Ishikawa (cell line): ENCODE data around the gene SGK2.

Experiments
- CEBPB ChIP-seq: IDR thresholded peaks from 2 replicates; pipeline ENCODE4 v1.6.1; 2012
- CREB1 ChIP-seq: IDR thresholded peaks from 2 replicates; pipeline ENCODE4 v1.6.1; 2012; ENCODE audit warnings: low read depth
- EGR1 ChIP-seq: IDR thresholded peaks from 2 replicates; pipeline ENCODE4 v1.6.1; 2012
- EP300 ChIP-seq: IDR thresholded peaks from 2 replicates; pipeline ENCODE4 v1.6.1; 2012; ENCODE audit warnings: borderline replicate concordance
- FOXM1 ChIP-seq: IDR thresholded peaks from 2 replicates; pipeline ENCODE4 v1.6.1; 2012; ENCODE audit warnings: low read depth, borderline replicate concordance
- NFIC ChIP-seq: IDR thresholded peaks from 2 replicates; pipeline ENCODE4 v1.6.1; 2012
- RAD21 ChIP-seq: IDR thresholded peaks from 2 replicates; pipeline ENCODE4 v1.6.1; 2012; ENCODE audit warnings: low read depth
- TAF1 ChIP-seq: IDR thresholded peaks from 2 replicates; pipeline ENCODE4 v1.6.1; 2012; ENCODE audit warnings: low read depth, mild to moderate bottlenecking
- TCF12 ChIP-seq: IDR thresholded peaks from 2 replicates; pipeline ENCODE4 v1.6.1; 2012; ENCODE audit warnings: low read depth
- TEAD4 ChIP-seq: IDR thresholded peaks from 2 replicates; pipeline ENCODE4 v1.6.1; 2012
- YY1 ChIP-seq: IDR thresholded peaks from 2 replicates; pipeline ENCODE4 v1.6.1; 2012; ENCODE audit warnings: low read depth
- ZBTB7A ChIP-seq: IDR thresholded peaks from 2 replicates; pipeline ENCODE4 v1.6.1; 2012; ENCODE audit warnings: low read depth
- TF ChIP-seq, protein P1 (sequence below): IDR thresholded peaks from 2 replicates; pipeline ENCODE4 v1.6.1; 2012
- TF ChIP-seq, protein P2 (sequence below): IDR thresholded peaks from 2 replicates; pipeline ENCODE4 v1.6.1; 2012
- TF ChIP-seq, protein P3 (sequence below): IDR thresholded peaks from 2 replicates; pipeline ENCODE4 v1.6.1; 2012; ENCODE audit warnings: low read depth, mild to moderate bottlenecking

Gene SGK2

DNA sequence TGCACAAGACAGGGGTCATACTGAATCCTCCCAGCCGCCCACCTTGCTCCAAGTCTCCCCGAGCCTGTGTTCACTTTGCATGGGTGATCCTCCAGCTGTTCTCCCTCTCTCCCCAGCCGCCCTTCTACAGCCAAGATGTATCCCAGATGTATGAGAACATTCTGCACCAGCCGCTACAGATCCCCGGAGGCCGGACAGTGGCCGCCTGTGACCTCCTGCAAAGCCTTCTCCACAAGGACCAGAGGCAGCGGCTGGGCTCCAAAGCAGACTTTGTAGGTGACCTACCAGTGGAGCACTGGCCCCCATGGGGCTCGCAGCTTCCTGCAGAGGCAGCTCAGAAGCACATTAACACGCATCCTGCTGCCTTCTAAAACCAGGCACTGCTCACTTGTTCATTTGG lies 17.3 kb downstream of the SGK2 start:
- TF ChIP-seq FOXM1: no peak
- TF ChIP-seq NFIC: no peak
- no peak for TF ChIP-seq YY1
- no peak for TF ChIP-seq RAD21
- no peak for TF ChIP-seq TEAD4
- no peak for TF ChIP-seq ZBTB7A
- no peak for TF ChIP-seq EP300
- TF ChIP-seq EGR1: no peak
- TF ChIP-seq, protein P1, sequence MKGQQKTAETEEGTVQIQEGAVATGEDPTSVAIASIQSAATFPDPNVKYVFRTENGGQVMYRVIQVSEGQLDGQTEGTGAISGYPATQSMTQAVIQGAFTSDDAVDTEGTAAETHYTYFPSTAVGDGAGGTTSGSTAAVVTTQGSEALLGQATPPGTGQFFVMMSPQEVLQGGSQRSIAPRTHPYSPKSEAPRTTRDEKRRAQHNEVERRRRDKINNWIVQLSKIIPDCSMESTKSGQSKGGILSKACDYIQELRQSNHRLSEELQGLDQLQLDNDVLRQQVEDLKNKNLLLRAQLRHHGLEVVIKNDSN: no peak
- TF ChIP-seq TAF1: no peak
- TF ChIP-seq, protein P2, sequence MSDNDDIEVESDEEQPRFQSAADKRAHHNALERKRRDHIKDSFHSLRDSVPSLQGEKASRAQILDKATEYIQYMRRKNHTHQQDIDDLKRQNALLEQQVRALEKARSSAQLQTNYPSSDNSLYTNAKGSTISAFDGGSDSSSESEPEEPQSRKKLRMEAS: no peak
- TF ChIP-seq TCF12: no peak
- TF ChIP-seq, protein P3, sequence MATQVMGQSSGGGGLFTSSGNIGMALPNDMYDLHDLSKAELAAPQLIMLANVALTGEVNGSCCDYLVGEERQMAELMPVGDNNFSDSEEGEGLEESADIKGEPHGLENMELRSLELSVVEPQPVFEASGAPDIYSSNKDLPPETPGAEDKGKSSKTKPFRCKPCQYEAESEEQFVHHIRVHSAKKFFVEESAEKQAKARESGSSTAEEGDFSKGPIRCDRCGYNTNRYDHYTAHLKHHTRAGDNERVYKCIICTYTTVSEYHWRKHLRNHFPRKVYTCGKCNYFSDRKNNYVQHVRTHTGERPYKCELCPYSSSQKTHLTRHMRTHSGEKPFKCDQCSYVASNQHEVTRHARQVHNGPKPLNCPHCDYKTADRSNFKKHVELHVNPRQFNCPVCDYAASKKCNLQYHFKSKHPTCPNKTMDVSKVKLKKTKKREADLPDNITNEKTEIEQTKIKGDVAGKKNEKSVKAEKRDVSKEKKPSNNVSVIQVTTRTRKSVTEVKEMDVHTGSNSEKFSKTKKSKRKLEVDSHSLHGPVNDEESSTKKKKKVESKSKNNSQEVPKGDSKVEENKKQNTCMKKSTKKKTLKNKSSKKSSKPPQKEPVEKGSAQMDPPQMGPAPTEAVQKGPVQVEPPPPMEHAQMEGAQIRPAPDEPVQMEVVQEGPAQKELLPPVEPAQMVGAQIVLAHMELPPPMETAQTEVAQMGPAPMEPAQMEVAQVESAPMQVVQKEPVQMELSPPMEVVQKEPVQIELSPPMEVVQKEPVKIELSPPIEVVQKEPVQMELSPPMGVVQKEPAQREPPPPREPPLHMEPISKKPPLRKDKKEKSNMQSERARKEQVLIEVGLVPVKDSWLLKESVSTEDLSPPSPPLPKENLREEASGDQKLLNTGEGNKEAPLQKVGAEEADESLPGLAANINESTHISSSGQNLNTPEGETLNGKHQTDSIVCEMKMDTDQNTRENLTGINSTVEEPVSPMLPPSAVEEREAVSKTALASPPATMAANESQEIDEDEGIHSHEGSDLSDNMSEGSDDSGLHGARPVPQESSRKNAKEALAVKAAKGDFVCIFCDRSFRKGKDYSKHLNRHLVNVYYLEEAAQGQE: no peak

DNA sequence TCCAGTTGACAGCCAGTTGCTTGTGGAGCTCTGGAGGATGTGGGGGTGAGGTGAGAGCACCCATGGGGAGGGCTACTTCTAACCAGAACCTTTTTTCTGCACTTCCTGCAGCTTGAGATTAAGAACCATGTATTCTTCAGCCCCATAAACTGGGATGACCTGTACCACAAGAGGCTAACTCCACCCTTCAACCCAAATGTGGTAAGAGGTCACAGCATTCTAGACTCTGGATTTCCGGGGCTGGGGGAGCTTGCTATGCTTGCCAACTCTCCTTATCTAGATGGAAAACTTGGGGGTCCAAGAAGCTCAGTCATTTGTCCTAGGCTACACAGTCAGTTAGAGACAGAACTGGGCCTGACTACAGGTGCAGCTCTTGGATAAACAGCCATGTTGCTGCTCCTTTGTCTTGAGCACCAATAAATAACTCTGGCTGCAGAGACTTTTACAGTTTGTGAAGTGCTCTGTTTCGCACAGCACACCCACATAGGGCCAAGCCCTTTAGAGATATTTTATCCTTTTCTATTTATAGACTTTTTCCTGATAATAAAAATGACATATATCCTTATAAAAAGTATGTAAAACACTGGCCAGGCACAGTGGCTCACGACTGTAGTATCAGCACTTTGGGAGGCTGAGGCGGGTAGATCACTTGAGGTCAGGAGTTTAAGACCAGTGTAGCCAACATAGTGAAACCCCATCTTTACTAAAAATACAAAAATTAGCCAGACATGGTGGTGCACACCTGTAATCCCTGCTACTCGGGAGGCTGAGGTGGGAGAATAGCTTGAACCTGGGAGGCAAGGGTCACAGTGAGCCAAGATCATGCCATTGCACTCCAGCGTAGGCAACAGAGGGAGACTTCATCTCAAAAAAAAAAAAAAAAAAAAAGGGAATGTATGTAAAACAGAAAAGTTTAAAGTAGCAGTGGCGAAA lies 21.3 kb downstream of the SGK2 start:
- TF ChIP-seq RAD21: no peak

DNA sequence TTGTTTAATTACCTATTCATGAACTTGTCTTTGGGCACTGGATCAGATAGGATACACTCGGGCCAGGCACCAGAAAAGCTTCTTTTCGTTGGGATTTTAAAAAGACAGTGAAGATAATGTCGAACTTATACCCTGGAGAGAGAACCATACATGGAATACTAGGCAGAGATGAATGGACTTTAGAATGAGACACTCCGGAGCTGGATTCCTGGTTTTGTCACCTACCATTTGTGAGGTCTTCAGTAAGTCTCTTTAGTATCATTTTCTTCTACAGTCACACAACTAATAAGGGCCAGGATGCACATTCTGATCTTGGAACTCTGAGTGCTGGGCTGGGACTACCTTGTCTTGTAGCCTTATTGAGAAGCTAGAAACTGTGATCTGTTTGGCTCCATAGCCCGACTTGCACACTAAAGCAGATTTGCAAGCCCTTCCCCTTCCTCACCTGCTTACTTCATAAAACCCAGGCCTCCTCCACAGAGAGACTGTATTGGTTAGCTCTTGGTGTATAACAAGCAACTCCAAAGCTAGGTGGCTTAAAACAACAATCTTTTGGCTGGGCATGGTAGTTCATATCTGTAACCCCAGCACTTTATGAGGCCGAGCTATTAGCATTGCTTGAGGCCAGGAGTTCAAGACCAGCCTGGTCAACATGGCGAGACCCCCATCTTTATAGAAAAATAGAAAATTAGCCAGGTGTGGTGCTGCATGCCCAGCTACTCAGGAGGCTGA lies 24.5 kb downstream of the SGK2 start:
- TF ChIP-seq NFIC (no peak), EGR1 (no peak), TAF1 (no peak), TEAD4 (no peak), TCF12 (no peak)
- TF ChIP-seq, protein P2: no peak

DNA sequence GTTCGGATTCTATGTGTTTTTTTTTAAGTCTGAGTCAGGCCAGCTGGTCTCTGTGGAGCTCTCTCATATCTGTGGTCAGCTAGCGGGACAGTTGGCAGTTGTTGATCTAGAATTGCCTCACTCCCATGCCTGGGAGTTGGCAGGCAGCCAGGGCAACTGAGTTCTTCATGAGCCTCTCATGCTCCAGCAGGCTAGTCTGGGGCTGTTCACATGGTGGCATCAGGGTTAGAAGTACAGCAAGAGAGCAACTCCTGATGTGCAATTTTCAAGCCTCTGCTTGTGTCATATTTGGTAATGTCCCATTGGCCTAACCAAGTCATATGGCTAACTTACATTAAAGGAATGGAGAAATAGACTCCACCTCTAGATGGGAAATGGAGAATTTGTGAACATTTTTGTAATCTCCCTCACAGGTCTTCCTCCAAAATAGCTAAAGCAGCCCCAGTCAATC lies 25.2 kb downstream of the SGK2 start:
- TF ChIP-seq FOXM1 (no peak), YY1 (no peak), NFIC (peak; percentile 29; the same call in 1 of the 2 replicates)
- TF ChIP-seq, protein P3: no peak

DNA sequence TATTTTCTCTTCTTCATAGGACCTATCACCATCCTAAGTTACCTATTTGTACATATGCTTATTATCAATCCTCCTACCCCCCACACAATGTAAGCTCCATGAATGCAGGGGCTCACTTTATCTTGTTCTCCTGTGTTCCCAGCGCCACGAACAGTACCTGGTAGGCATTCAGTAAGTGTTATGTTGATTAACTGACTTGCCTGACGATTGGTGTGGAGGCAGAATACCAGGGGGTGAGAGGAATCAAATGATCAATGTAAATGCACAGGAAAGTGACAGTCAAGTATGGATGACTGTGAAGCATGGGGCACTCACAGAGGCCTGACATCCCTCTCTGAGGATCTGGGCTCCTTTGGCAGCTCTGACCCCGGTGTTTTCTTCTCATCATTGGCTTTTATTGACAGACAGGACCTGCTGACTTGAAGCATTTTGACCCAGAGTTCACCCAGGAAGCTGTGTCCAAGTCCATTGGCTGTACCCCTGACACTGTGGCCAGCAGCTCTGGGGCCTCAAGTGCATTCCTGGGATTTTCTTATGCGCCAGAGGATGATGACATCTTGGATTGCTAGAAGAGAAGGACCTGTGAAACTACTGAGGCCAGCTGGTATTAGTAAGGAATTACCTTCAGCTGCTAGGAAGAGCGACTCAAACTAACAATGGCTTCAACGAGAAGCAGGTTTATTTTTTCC lies 25.8 kb downstream of the SGK2 start:
- TF ChIP-seq, protein P2: no peak
- no peak for TF ChIP-seq YY1
- TF ChIP-seq RAD21: no peak
- no peak for TF ChIP-seq NFIC
- TF ChIP-seq, protein P1: no peak
- TF ChIP-seq EGR1: no peak
- TF ChIP-seq FOXM1: no peak
- TF ChIP-seq ZBTB7A: no peak

DNA sequence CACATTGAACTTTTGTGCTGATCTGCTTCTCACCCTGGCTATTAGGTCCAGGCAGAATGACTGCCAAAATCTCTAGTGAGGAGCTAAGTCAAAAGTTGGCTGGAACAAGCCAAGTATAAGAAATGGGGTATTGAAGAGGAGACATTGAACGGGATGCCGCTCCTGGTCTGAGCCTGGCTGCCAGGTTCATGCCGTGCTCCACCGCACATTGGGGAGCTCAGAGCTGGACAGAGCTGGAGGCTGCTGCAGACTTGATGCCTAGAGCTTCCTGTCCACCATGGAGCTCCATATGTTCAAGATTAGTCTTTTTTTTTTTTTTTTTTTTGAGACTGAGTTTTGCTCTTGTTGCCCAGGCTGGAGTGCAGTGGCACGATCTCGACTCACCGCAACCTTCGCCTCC lies 27.8 kb downstream of the SGK2 start:
- TF ChIP-seq, protein P2: no peak
- TF ChIP-seq CREB1 (no peak), ZBTB7A (no peak), YY1 (no peak), TCF12 (no peak), TEAD4 (no peak), CEBPB (no peak), NFIC (no peak), RAD21 (no peak), TAF1 (no peak), EGR1 (no peak), EP300 (no peak), FOXM1 (no peak)
- TF ChIP-seq, protein P1: no peak
- TF ChIP-seq, protein P3: no peak
